ENCODE data around the gene ACOT7.

DNA sequence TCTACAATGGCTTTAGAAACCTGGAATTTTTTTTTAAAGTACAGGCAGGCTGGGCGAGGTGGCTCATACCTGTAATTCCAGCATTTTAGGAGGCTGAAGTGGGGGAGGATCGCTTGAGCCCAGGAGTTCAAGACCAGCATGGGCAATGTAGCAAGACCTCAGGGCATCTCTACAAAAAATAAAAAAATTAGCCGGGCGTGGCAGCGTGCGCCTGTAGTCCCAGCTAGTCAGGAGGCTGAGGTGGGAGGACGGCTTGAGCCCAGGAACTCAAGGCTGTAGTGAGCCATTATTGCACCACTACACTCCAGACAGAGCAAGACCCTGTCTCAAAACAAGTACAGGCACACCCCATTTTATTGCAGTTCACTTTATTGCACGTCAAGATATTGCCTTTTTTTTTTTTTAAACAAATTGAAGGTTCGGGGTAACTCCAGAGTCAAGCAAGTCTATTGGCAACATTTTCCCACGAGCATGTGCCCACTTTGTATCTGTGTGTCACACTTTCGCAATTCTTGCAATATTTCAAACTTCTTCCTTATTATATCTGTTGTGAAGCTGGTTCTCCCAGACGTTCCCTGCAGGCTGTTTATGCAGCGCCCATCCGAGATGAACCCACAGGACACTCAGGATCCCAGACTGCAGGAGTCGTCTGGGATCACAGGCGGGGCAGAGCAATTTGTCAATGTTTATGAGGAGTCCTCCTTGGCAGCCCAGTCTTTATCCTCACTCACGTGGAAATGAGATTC, 21.5 kb upstream of the ACOT7 start:
- TF ChIP-seq, protein P1, sequence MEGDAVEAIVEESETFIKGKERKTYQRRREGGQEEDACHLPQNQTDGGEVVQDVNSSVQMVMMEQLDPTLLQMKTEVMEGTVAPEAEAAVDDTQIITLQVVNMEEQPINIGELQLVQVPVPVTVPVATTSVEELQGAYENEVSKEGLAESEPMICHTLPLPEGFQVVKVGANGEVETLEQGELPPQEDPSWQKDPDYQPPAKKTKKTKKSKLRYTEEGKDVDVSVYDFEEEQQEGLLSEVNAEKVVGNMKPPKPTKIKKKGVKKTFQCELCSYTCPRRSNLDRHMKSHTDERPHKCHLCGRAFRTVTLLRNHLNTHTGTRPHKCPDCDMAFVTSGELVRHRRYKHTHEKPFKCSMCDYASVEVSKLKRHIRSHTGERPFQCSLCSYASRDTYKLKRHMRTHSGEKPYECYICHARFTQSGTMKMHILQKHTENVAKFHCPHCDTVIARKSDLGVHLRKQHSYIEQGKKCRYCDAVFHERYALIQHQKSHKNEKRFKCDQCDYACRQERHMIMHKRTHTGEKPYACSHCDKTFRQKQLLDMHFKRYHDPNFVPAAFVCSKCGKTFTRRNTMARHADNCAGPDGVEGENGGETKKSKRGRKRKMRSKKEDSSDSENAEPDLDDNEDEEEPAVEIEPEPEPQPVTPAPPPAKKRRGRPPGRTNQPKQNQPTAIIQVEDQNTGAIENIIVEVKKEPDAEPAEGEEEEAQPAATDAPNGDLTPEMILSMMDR (IDR thresholded peaks at IDR 0.05), result no peak
- no peak for TF ChIP-seq POLR2A (IDR thresholded peaks at IDR 0.05)
